ENCODE data around the gene IPO13.

Gene IPO13

GRCh38 chr1:43944860-43945259, 1.9 kb upstream of the IPO13 start:
- ATAC-seq: no peak
- TF ChIP-seq ZNF565 (CRISPR knock-in tag; conservative IDR thresholded peaks at IDR 0.05; ENCODE audit: low read depth) (no peak), GLIS3 (CRISPR knock-in tag; IDR thresholded peaks at IDR 0.05) (no peak), ZNF8 (CRISPR knock-in tag; IDR thresholded peaks at IDR 0.05) (no peak), ZC3H10 (CRISPR knock-in tag; IDR thresholded peaks at IDR 0.05) (no peak), TCF4 (CRISPR knock-in tag; IDR thresholded peaks at IDR 0.05; ENCODE audit: borderline replicate concordance) (no peak), ZFP30 (CRISPR knock-in tag; IDR thresholded peaks at IDR 0.05) (no peak), CSDC2 (CRISPR knock-in tag; IDR thresholded peaks at IDR 0.05) (no peak), BACH2 (CRISPR knock-in tag; IDR thresholded peaks at IDR 0.05; ENCODE audit: borderline replicate concordance) (no peak), POU6F1 (CRISPR knock-in tag; IDR thresholded peaks at IDR 0.05; ENCODE audit: borderline replicate concordance, low read depth) (no peak), TOX (CRISPR knock-in tag; IDR thresholded peaks at IDR 0.05; ENCODE audit: borderline replicate concordance) (no peak), ZNF70 (CRISPR knock-in tag; IDR thresholded peaks at IDR 0.05) (no peak), SNAI2 (CRISPR knock-in tag; IDR thresholded peaks at IDR 0.05) (no peak)
- TF ChIP-seq, protein P1, sequence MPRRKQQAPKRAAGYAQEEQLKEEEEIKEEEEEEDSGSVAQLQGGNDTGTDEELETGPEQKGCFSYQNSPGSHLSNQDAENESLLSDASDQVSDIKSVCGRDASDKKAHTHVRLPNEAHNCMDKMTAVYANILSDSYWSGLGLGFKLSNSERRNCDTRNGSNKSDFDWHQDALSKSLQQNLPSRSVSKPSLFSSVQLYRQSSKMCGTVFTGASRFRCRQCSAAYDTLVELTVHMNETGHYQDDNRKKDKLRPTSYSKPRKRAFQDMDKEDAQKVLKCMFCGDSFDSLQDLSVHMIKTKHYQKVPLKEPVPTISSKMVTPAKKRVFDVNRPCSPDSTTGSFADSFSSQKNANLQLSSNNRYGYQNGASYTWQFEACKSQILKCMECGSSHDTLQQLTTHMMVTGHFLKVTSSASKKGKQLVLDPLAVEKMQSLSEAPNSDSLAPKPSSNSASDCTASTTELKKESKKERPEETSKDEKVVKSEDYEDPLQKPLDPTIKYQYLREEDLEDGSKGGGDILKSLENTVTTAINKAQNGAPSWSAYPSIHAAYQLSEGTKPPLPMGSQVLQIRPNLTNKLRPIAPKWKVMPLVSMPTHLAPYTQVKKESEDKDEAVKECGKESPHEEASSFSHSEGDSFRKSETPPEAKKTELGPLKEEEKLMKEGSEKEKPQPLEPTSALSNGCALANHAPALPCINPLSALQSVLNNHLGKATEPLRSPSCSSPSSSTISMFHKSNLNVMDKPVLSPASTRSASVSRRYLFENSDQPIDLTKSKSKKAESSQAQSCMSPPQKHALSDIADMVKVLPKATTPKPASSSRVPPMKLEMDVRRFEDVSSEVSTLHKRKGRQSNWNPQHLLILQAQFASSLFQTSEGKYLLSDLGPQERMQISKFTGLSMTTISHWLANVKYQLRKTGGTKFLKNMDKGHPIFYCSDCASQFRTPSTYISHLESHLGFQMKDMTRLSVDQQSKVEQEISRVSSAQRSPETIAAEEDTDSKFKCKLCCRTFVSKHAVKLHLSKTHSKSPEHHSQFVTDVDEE (CRISPR knock-in tag; IDR thresholded peaks at IDR 0.05): no peak
- TF ChIP-seq, protein P2, sequence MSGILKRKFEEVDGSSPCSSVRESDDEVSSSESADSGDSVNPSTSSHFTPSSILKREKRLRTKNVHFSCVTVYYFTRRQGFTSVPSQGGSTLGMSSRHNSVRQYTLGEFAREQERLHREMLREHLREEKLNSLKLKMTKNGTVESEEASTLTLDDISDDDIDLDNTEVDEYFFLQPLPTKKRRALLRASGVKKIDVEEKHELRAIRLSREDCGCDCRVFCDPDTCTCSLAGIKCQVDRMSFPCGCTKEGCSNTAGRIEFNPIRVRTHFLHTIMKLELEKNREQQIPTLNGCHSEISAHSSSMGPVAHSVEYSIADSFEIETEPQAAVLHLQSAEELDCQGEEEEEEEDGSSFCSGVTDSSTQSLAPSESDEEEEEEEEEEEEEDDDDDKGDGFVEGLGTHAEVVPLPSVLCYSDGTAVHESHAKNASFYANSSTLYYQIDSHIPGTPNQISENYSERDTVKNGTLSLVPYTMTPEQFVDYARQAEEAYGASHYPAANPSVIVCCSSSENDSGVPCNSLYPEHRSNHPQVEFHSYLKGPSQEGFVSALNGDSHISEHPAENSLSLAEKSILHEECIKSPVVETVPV (CRISPR knock-in tag; IDR thresholded peaks at IDR 0.05): no peak
- TF ChIP-seq, protein P3, sequence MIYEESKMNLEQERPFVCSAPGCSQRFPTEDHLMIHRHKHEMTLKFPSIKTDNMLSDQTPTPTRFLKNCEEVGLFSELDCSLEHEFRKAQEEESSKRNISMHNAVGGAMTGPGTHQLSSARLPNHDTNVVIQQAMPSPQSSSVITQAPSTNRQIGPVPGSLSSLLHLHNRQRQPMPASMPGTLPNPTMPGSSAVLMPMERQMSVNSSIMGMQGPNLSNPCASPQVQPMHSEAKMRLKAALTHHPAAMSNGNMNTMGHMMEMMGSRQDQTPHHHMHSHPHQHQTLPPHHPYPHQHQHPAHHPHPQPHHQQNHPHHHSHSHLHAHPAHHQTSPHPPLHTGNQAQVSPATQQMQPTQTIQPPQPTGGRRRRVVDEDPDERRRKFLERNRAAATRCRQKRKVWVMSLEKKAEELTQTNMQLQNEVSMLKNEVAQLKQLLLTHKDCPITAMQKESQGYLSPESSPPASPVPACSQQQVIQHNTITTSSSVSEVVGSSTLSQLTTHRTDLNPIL (CRISPR knock-in tag; IDR thresholded peaks at IDR 0.05; ENCODE audit: low read depth): no peak
- TF ChIP-seq, protein P4, sequence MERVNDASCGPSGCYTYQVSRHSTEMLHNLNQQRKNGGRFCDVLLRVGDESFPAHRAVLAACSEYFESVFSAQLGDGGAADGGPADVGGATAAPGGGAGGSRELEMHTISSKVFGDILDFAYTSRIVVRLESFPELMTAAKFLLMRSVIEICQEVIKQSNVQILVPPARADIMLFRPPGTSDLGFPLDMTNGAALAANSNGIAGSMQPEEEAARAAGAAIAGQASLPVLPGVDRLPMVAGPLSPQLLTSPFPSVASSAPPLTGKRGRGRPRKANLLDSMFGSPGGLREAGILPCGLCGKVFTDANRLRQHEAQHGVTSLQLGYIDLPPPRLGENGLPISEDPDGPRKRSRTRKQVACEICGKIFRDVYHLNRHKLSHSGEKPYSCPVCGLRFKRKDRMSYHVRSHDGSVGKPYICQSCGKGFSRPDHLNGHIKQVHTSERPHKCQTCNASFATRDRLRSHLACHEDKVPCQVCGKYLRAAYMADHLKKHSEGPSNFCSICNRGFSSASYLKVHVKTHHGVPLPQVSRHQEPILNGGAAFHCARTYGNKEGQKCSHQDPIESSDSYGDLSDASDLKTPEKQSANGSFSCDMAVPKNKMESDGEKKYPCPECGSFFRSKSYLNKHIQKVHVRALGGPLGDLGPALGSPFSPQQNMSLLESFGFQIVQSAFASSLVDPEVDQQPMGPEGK (CRISPR knock-in tag; IDR thresholded peaks at IDR 0.05; ENCODE audit: borderline replicate concordance): no peak

DNA sequence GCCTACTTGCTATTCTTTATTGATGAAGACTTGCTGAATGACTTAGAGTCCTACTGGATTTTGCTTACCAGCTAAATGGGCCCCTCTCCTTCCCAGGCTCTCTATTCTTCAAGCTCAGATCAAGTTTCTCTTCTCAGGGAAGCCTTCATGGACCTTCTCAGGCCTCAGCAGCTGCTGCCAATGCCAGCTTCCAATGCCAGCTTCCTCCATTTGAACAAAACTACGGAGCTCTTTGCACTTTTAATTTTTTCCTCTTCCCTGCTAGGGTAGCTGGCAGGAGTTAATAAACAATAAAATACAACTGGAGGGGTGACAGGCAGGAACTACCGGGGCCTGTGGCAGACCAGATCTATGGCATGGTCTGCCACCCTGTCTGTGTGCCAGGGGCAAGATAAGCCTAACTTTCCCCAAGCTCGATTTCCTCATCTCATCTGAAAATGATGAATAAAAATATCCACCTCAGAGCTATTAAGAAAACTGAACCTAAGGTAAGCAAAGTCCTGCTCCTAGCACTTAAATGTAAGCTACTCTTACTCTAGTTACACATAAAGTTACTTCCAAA, 995 bp upstream of the IPO13 start:
- ATAC-seq: no peak; the same call in 2 of the 3 replicates
- TF ChIP-seq ZFP30 (CRISPR knock-in tag; IDR thresholded peaks at IDR 0.05) (no peak), ZNF565 (CRISPR knock-in tag; conservative IDR thresholded peaks at IDR 0.05; ENCODE audit: low read depth) (no peak), POU6F1 (CRISPR knock-in tag; IDR thresholded peaks at IDR 0.05; ENCODE audit: borderline replicate concordance, low read depth) (no peak), OSR1 (CRISPR knock-in tag; IDR thresholded peaks at IDR 0.05) (no peak), ZNF70 (CRISPR knock-in tag; IDR thresholded peaks at IDR 0.05) (no peak), ESRRG (CRISPR knock-in tag; IDR thresholded peaks at IDR 0.05) (no peak), ZC3H10 (CRISPR knock-in tag; IDR thresholded peaks at IDR 0.05) (no peak), RARB (CRISPR knock-in tag; IDR thresholded peaks at IDR 0.05) (no peak), ZNF8 (CRISPR knock-in tag; IDR thresholded peaks at IDR 0.05) (no peak), TCF4 (CRISPR knock-in tag; IDR thresholded peaks at IDR 0.05; ENCODE audit: borderline replicate concordance) (no peak), TOX (CRISPR knock-in tag; IDR thresholded peaks at IDR 0.05; ENCODE audit: borderline replicate concordance) (no peak)
- TF ChIP-seq, protein P3 (CRISPR knock-in tag; IDR thresholded peaks at IDR 0.05; ENCODE audit: low read depth): no peak
- TF ChIP-seq, protein P2 (CRISPR knock-in tag; IDR thresholded peaks at IDR 0.05): no peak
- TF ChIP-seq, protein P1 (CRISPR knock-in tag; IDR thresholded peaks at IDR 0.05): no peak
